Tibial nerve (tissue), 3 donors: ENCODE measurements around the gene FIG4.

Experiments
- POLR2A ChIP-seq, 2 donors: fragments of 450-650 bp; IDR thresholded peaks; one replicate each; pipeline ENCODE4 v1.6.1; 2017; ENCODE audit warnings: antibody characterized with exemption in 2 of 2, mild to moderate bottlenecking in 2 of 2, moderate library complexity in 2 of 2
- TF ChIP-seq, protein P1 (sequence below), 5 experiments: fragments of 200-600 bp in 3 of 5; fragments of 450-650 bp in 2 of 5; sonication (generic) in 3 of 5; IDR thresholded peaks; one replicate each; pipeline ENCODE4 v1.5.1; 2016 to 2019; ENCODE audit warnings: antibody characterized with exemption in 5 of 5, mild to moderate bottlenecking in 3 of 5, moderate library complexity in 2 of 5

DNA sequence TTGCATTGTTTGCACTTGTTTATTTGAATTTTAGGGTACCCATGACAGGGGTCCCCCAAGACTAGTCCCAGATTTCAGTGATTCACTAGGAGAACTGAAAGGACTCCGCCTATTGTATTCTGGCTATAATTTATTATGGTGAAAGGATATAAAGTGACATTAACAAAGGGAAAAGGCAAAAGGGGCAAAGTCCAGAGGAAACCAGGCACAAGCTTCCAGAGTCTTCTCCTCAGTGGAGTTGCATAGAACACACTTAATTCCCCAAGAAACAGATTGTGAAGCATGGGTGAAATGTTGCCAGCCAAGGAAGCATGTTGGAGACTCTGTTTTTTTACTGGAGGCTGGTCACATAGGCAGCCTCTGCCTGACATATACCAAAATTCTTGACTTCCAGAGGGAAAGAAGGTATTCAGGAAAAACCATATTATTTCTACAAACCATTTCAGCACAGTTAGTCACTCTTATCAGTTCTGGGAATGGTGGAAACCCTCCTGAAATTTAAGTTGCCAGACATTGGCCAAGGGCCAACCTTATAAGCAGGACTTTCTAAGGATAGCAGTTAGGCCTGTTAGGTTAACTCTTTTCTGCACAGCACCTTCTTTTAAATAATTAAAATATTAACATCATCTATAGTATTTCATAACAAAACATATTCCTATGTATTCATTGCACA is 71.8 kb downstream of the FIG4 start:
- TF ChIP-seq, protein P1, sequence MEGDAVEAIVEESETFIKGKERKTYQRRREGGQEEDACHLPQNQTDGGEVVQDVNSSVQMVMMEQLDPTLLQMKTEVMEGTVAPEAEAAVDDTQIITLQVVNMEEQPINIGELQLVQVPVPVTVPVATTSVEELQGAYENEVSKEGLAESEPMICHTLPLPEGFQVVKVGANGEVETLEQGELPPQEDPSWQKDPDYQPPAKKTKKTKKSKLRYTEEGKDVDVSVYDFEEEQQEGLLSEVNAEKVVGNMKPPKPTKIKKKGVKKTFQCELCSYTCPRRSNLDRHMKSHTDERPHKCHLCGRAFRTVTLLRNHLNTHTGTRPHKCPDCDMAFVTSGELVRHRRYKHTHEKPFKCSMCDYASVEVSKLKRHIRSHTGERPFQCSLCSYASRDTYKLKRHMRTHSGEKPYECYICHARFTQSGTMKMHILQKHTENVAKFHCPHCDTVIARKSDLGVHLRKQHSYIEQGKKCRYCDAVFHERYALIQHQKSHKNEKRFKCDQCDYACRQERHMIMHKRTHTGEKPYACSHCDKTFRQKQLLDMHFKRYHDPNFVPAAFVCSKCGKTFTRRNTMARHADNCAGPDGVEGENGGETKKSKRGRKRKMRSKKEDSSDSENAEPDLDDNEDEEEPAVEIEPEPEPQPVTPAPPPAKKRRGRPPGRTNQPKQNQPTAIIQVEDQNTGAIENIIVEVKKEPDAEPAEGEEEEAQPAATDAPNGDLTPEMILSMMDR (IDR thresholded peaks at IDR 0.05): no peak
- no peak for TF ChIP-seq POLR2A (IDR thresholded peaks at IDR 0.05)
